ENCODE measurements around the gene MTMR12. TPM values are rescaled to one million over a fixed set of nuclear protein-coding genes. Genes with fewer than 3 reads are reported as not detected.

The MTMR12 gene
- total and polyA plus RNA-seq, 2 donors (not counting 1 experiment from before 2014, with no cell fraction given) = 9.6 to 29.2 TPM

DNA sequence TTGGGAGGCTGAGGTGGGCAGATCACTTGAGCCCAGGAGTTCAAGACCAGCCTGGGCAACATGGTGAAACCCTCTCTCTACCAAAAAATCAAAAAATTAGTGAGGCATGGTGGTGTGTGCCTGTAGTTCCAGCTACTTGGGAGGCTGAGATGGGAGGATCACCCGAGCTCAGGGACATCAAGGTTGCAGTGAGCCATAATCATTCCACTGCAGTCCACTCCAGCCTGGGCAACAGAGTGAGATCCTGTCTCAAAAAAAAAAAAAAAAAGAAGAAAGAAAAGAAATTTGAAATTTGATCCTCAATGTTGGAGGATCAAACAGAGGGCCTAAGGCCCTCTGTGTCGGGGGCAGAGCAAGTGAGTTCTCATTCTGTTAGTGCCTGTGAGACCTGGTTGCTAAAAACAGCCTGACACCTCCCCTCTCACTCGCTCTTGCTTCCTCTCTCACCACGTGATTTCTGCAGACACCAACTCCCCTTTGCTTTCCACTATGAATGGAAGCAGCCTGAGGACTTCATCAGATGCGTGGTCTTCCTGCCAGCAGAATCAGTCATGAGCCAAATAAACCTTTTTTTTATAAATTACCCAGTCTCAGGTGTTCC lies 130.2 kb downstream of the MTMR12 start:
- peak overlapping the region; percentile 46 for H3K4me2 ChIP-seq (replicated peaks; ENCODE audit: low read depth, low read length, poor library complexity, severe bottlenecking)
- peaks cover 8 to 11% of the 10 kb centered on the region in 2 donors for H3K4me1 ChIP-seq (ENCODE audit: control insufficient read depth in 2 of 2, insufficient read depth in 2 of 2, low read length in 2 of 2)
- POLR2A ChIA-PET = no interaction called here
- Mint-ChIP-seq H3K27ac (no peak overlapping the region), H3K4me3 (no peak overlapping the region), H3K9me3 (ENCODE audit: insufficient read depth) (no peaks in the 10 kb centered on the region), H3K27me3 (no peaks in the 10 kb centered on the region), H3K4me1 (peaks cover 17% of the 10 kb centered on the region)
- no peak for DNase-seq
- WGBS (ENCODE audit: insufficient coverage) = 16% methylated on average over 4 of the region's 5 CpGs
- ATAC-seq (ENCODE audit: low read depth) = peak; percentile 47
- H2AFZ ChIP-seq (ENCODE audit: insufficient read depth, low read depth, low read length, poor library complexity, severe bottlenecking) = peak overlapping the region; percentile 57
- TF ChIP-seq EZH2 (IDR thresholded peaks at IDR 0.05; ENCODE audit: borderline replicate concordance, insufficient read depth, low read depth, low read length, poor library complexity, severe bottlenecking) = no peak
- no peak for TF ChIP-seq CTCF (IDR thresholded peaks at IDR 0.05)
- no peak overlapping the region for H3K9ac ChIP-seq (ENCODE audit: low read length)
- H3K27ac ChIP-seq (ENCODE audit: low read length in 2 of 2) = no peak overlapping the region
- H3K27me3 ChIP-seq (replicated peaks in 1 of 4; ENCODE audit: control extremely low read depth in 1 of 4, control insufficient read depth in 3 of 4, insufficient read depth in 4 of 4, low read length in 3 of 4) = no peaks in the 10 kb centered on the region
- H4K20me1 ChIP-seq (ENCODE audit: control insufficient read depth, insufficient read depth, low read length, poor library complexity, severe bottlenecking) = no peaks in the 10 kb centered on the region
- no peaks in the 10 kb centered on the region for H3K79me2 ChIP-seq (ENCODE audit: control insufficient read depth, insufficient read depth, low read length)
- H3K36me3 ChIP-seq (replicated peaks in 1 of 2; ENCODE audit: control extremely low read depth in 1 of 2, control insufficient read depth in 1 of 2, extremely low read depth in 1 of 2, insufficient read depth in 2 of 2, low read length in 1 of 2) = no peaks in the 10 kb centered on the region
- no peak overlapping the region for H3K4me3 ChIP-seq (ENCODE audit: control extremely low read depth in 1 of 5, extremely low read depth in 1 of 5, insufficient read depth in 1 of 5, low read depth in 2 of 5, low read length in 4 of 5)
- CTCF ChIA-PET = no interaction called here
- intact Hi-C loops (cut with micrococcal nuclease) = no loop called here
- H3K9me3 ChIP-seq (ENCODE audit: control extremely low read depth in 1 of 3, control insufficient read depth in 2 of 3, insufficient read depth in 1 of 3, low read length in 2 of 3) = peaks cover 0 to 5% (median 0%) of the 10 kb centered on the region in 3 donors

Small RNAs within 50 kb of the gene (small RNA-seq; reads per million reads assigned to genes)
- gene RNU6-1079P (ENCODE audit: insufficient read length, low read depth, low replicate concordance) (not detected), gene RNU6-378P (ENCODE audit: insufficient read length, low read depth, low replicate concordance) (not detected)

Other genes starting within 250 kb of the MTMR12 start
- 58.8 and 62.6 TPM in 2 replicates for gene GOLPH3, start 138.6 kb downstream of the MTMR12 start, total RNA-seq
- gene GOLPH3, start 138.6 kb downstream of the MTMR12 start, polyA plus RNA-seq = 16.2 and 23.3 TPM in 2 replicates
- gene ZFR, start 131.8 kb upstream of the MTMR12 start, total RNA-seq = 69.0 and 74.6 TPM in 2 replicates
- gene ZFR, start 131.8 kb upstream of the MTMR12 start, polyA plus RNA-seq = 31.4 and 36.7 TPM in 2 replicates